Peyer's patch (tissue), 4 donors: ENCODE measurements around the gene MRI1.
"Not testable (repeated sequence)": the region's sequence is repeated elsewhere in the genome, so short reads cannot be mapped to it uniquely, and the experiment has no call there.

ENCODE experiments used
- CTCF ChIP-seq, 6 experiments: fragments of 450-650 bp in 4 of 6; fragments of 200-600 bp in 2 of 6; sonication (generic) in 1 of 6; IDR thresholded peaks; one replicate each; pipeline ENCODE4 v1.5.1; 2017 to 2019; ENCODE audit warnings: antibody characterized with exemption in 6 of 6, mild to moderate bottlenecking in 3 of 6, moderate library complexity in 1 of 6
- POLR2A ChIP-seq, 2 donors: fragments of 450-650 bp; IDR thresholded peaks; one replicate each; pipeline ENCODE4 v1.5.1; 2017; ENCODE audit warnings: antibody characterized with exemption in 2 of 2, mild to moderate bottlenecking in 2 of 2, moderate library complexity in 2 of 2

GRCh38 chr19:13793317-13793716 is 29.0 kb downstream of the MRI1 start:
- not testable (repeated sequence) for TF ChIP-seq CTCF, POLR2A (IDR thresholded peaks at IDR 0.05)
